CD14-positive monocyte (primary cell): Measurements from ENCODE around the gene PLA2G3. TPM values are rescaled to one million over a fixed set of nuclear protein-coding genes. Genes with fewer than 3 reads are reported as not detected.

Source experiments
- DNase-seq, 3 donors: peaks; one replicate each; pipeline ENCODE4 v3.0.0-alpha.2; 2011 to 2022
- H2AFZ ChIP-seq: 2 replicates; pipeline ENCODE4 v1.6.0; 2012; ENCODE audit warnings: mild to moderate bottlenecking, low read depth, low read length, inconsistent platforms; ENCODE audit not compliant: insufficient read depth, poor library complexity, severe bottlenecking
- H3K27ac ChIP-seq, 2 donors: 1 replicate in 1 of 2; 2 replicates in 1 of 2; pipeline ENCODE4 v1.5.1; 2012 to 2013; ENCODE audit warnings: low read length in 2 of 2, control low read depth in 1 of 2, inconsistent platforms in 1 of 2, low read depth in 1 of 2, mild to moderate bottlenecking in 1 of 2
- H3K27me3 ChIP-seq, 2 donors: one replicate each; pipeline versions ENCODE4 v1.6.0 to v1.6.1; 2011 to 2013; ENCODE audit warnings: low read length in 2 of 2; ENCODE audit not compliant: control insufficient read depth in 2 of 2, insufficient read depth in 2 of 2
- H3K36me3 ChIP-seq, 2 donors: replicated peaks in 1 of 2; 1 replicate in 1 of 2; 2 replicates in 1 of 2; pipeline versions ENCODE4 v1.5.1 to v1.6.1; 2012 to 2013; ENCODE audit warnings: low read length in 2 of 2, control low read depth in 1 of 2, inconsistent platforms in 1 of 2, mild to moderate bottlenecking in 1 of 2; ENCODE audit not compliant: insufficient read depth in 2 of 2, control insufficient read depth in 1 of 2
- H3K4me1 ChIP-seq, 2 donors: 1 replicate in 1 of 2; 2 replicates in 1 of 2; pipeline versions ENCODE4 v1.5.1 to v1.6.1; 2012 to 2013; ENCODE audit warnings: low read length in 2 of 2, control low read depth in 1 of 2, inconsistent platforms in 1 of 2, mild to moderate bottlenecking in 1 of 2, moderate library complexity in 1 of 2; ENCODE audit not compliant: insufficient read depth in 2 of 2, control insufficient read depth in 1 of 2
- H3K4me2 ChIP-seq: replicated peaks from 2 replicates; pipeline ENCODE3; 2012; ENCODE audit warnings: low read length, moderate library complexity, mild to moderate bottlenecking; ENCODE audit not compliant: poor library complexity, severe bottlenecking; ENCODE audit errors: extremely low read depth
- H3K4me3 ChIP-seq, 3 experiments: fragments of 200-600 bp in 1 of 3; sonication (generic) in 1 of 3; replicated peaks in 1 of 3; 1 replicate in 2 of 3; 2 replicates in 1 of 3; pipeline ENCODE4 v1.5.1; 2011 to 2013; ENCODE audit warnings: low read length in 3 of 3, mild to moderate bottlenecking in 3 of 3, control low read depth in 2 of 3, low read depth in 2 of 3, inconsistent platforms in 1 of 3, moderate library complexity in 1 of 3
- H3K79me2 ChIP-seq: 2 replicates; pipeline ENCODE4 v1.6.0; 2012; ENCODE audit warnings: mild to moderate bottlenecking, control low read depth, inconsistent platforms, low read length, moderate library complexity; ENCODE audit not compliant: insufficient read depth
- H3K9ac ChIP-seq: 2 replicates; pipeline ENCODE4 v1.6.0; 2017; ENCODE audit warnings: low read length, mild to moderate bottlenecking; ENCODE audit not compliant: insufficient read depth, poor library complexity, severe bottlenecking
- H3K9me3 ChIP-seq, 2 donors: replicated peaks in 1 of 2; 1 replicate in 1 of 2; 2 replicates in 1 of 2; pipeline versions ENCODE4 v1.5.1 to v1.6.1; 2012 to 2013; ENCODE audit warnings: low read length in 2 of 2, control low read depth in 1 of 2; ENCODE audit not compliant: control insufficient read depth in 1 of 2, insufficient read depth in 1 of 2
- H4K20me1 ChIP-seq: 2 replicates; pipeline ENCODE4 v1.6.0; 2012; ENCODE audit warnings: mild to moderate bottlenecking, low read length, control low read depth, moderate library complexity; ENCODE audit not compliant: insufficient read depth
- H3K27ac Mint-ChIP-seq, 7 donors: one replicate each; pipeline ENCODE4 v1.8.0; 2020; ENCODE audit warnings: mild to moderate bottlenecking in 7 of 7, mixed read lengths in 7 of 7, moderate library complexity in 6 of 7, inconsistent platforms in 2 of 7
- H3K27me3 Mint-ChIP-seq, 3 donors: one replicate each; pipeline ENCODE4 v1.8.0; 2021 to 2022; ENCODE audit warnings: low read depth in 3 of 3, mild to moderate bottlenecking in 3 of 3, mixed read lengths in 3 of 3, moderate library complexity in 3 of 3, inconsistent platforms in 1 of 3
- H3K36me3 Mint-ChIP-seq, 2 donors: one replicate each; pipeline ENCODE4 v1.8.0; 2020; ENCODE audit warnings: mixed read lengths in 2 of 2, inconsistent platforms in 1 of 2, mild to moderate bottlenecking in 1 of 2
- H3K4me1 Mint-ChIP-seq: one replicate; pipeline ENCODE4 v1.8.0; 2020; ENCODE audit warnings: mild to moderate bottlenecking, mixed read lengths
- H3K4me3 Mint-ChIP-seq, 2 donors: one replicate each; pipeline ENCODE4 v1.8.0; 2020; ENCODE audit warnings: mild to moderate bottlenecking in 2 of 2, mixed read lengths in 2 of 2, moderate library complexity in 1 of 2
- H3K9me3 Mint-ChIP-seq, 7 donors: one replicate each; pipeline ENCODE4 v1.8.0; 2020 to 2022; ENCODE audit warnings: mixed read lengths in 7 of 7, mild to moderate bottlenecking in 6 of 7, moderate library complexity in 6 of 7, inconsistent platforms in 2 of 7
- WGBS: methylation state at CpG from one replicate; pipeline ENCODE4 v1.1.5; 2013; ENCODE audit warnings: missing lambda C conversion rate; ENCODE audit not compliant: insufficient coverage; 5-methylcytosine and 5-hydroxymethylcytosine counted together
- intact Hi-C, 2 donors: fragments of 100-400 bp; cut with micrococcal nuclease; formaldehyde crosslinking; loops; one replicate each; pipeline versions ENCODE4 v1.15.0 to v1.15.1; 2023
- polyA plus RNA-seq, 3 donors: library from polyadenylated mRNA; depleted of rRNA in 1 of 3; unstranded in 2 of 3; stranded (reverse) in 1 of 3; fragments of 300-500 nt in 2 of 3; fragments of >200 nt in 1 of 3; fragmentation: Illumina TruSeq in 2 of 3; gene quantifications; 1 replicate in 2 of 3; 2 replicates in 1 of 3; pipeline ENCODE4 v1.2.3, GENCODE V29; 2012 to 2021
- TF ChIP-seq, protein P1 (sequence below): fragments of 200-600 bp; IDR thresholded peaks from one replicate; pipeline ENCODE4 v1.8.0; 2022; ENCODE audit warnings: antibody characterized with exemption, mild to moderate bottlenecking

PLA2G3 gene
- polyA plus RNA-seq, 3 donors: not detected

DNA sequence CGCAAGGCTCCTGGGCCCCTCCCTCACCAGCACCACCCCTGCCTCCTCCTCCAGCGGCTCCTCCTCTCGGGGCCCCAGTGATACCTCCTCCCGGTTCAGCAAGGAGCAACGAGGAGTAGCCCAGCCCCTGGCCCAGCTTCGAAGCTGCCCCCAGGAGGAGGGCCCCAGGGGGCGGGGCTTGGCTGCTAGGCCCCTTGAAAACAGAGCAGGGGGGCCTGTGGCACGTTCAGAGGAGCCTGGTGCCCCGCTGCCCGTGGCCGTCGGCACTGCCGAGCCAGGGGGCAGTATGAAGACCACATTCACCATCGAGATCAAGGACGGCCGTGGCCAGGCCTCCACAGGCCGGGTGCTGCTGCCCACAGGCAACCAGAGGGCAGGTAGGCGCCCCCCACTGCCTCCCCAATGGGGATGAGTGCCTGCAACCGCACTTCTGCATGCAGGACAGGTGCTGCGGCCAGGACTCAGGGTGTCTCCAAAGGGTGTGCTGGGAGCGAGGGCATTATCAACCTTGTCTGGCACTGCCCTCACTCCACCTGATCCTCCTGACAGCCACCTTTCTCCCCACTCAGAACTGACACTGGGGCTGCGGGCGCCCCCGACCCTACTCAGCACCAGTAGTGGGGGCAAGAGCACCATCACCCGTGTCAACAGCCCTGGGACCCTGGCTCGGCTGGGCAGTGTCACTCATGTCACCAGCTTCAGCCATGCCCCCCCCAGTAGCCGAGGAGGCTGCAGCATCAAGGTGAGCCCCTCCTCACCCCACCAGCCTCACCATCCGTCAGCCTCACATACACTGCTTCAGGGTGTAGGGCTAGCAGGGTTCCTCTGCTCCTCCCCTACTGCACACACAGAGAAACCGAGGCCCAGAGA is 49.0 kb downstream of the PLA2G3 start:
- Mint-ChIP-seq H3K9me3 (no peaks in the 10 kb centered on the region), H3K27ac (no peak overlapping the region), H3K4me1 (no peaks in the 10 kb centered on the region), H3K27me3 (peaks cover 0 to 2% (median under 1%) of the 10 kb centered on the region in 3 donors), H3K36me3 (peaks cover 23 to 49% of the 10 kb centered on the region in 2 donors), H3K4me3 (no peak overlapping the region)
- no peak for DNase-seq
- Histone ChIP-seq H3K4me2 (no peak overlapping the region), H3K27ac (no peak overlapping the region), H3K9me3 (no peaks in the 10 kb centered on the region), H2AFZ (no peak overlapping the region), H3K4me3 (no peak overlapping the region), H3K27me3 (no peaks in the 10 kb centered on the region), H3K79me2 (no peaks in the 10 kb centered on the region), H3K9ac (no peak overlapping the region), H3K36me3 (peaks cover 22 to 48% of the 10 kb centered on the region in 2 donors), H3K4me1 (no peaks in the 10 kb centered on the region), H4K20me1 (no peaks in the 10 kb centered on the region)
- 95% methylated on average over 26 of the region's 29 CpGs for WGBS
- TF ChIP-seq, protein P1, sequence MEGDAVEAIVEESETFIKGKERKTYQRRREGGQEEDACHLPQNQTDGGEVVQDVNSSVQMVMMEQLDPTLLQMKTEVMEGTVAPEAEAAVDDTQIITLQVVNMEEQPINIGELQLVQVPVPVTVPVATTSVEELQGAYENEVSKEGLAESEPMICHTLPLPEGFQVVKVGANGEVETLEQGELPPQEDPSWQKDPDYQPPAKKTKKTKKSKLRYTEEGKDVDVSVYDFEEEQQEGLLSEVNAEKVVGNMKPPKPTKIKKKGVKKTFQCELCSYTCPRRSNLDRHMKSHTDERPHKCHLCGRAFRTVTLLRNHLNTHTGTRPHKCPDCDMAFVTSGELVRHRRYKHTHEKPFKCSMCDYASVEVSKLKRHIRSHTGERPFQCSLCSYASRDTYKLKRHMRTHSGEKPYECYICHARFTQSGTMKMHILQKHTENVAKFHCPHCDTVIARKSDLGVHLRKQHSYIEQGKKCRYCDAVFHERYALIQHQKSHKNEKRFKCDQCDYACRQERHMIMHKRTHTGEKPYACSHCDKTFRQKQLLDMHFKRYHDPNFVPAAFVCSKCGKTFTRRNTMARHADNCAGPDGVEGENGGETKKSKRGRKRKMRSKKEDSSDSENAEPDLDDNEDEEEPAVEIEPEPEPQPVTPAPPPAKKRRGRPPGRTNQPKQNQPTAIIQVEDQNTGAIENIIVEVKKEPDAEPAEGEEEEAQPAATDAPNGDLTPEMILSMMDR: no peak
- intact Hi-C loops: no loop called here

DNA sequence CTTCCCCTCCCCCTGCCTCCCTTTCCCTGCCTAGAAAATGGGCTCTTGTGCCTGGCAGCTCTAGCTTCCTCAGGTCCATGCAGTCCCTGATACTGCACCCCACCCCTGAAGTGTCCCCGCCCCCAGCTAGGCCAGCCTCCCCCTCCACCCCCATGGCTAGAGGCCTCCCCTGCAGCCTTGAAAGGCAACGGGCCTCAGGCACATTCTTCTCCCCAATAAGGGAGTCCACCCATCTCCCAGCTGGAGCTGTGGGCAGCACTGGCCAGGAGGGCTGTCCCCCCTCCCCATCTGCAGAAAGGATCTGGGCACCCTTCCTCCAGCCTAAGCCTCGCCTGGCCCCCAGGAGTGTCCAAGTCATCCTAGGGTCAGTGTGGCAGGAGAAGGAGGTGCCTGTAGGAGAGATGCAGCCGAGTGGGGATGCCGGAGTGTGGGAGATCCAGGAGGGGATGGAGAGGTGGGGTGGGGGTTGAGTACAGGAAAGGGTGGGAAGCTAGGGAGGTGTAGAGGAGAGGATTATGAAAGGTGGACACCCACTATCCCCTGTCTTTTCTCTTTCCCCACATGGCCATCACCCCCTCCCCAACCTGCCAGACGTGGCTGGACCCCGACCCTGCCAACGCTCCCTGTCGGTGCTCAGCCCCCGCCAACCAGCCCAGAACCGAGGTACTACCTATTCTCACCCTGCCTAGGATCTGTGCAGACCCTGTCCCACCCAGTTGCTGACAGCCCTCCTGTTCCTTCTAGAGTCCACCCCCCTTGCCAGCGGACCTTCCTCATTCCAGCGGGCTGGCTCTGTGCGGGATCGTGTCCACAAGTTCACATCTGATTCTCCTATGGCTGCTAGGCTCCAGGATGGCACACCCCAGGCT is 49.9 kb downstream of the PLA2G3 start:
- H3K27ac ChIP-seq: no peak overlapping the region
- no peak overlapping the region for H2AFZ ChIP-seq
- no peaks in the 10 kb centered on the region for H3K9me3 Mint-ChIP-seq
- peaks cover 14 to 42% of the 10 kb centered on the region in 2 donors for H3K36me3 Mint-ChIP-seq
- intact Hi-C loops: no loop called here
- H3K27me3 Mint-ChIP-seq: peaks cover 0 to 2% (median 0%) of the 10 kb centered on the region in 3 donors
- no peak overlapping the region for H3K9ac ChIP-seq
- H3K4me3 Mint-ChIP-seq: no peak overlapping the region
- DNase-seq: peak in 1 of 3 donors; percentile 2
- TF ChIP-seq, protein P1: no peak
- no peaks in the 10 kb centered on the region for H4K20me1 ChIP-seq
- peaks cover 4 to 8% of the 10 kb centered on the region in 2 donors for H3K4me1 ChIP-seq
- WGBS: 98% methylated on average over 9 of the region's 15 CpGs
- no peaks in the 10 kb centered on the region for H3K27me3 ChIP-seq
- H3K4me3 ChIP-seq: no peak overlapping the region
- H3K9me3 ChIP-seq: no peaks in the 10 kb centered on the region
- no peak overlapping the region for H3K27ac Mint-ChIP-seq
- no peak overlapping the region for H3K4me2 ChIP-seq
- no peaks in the 10 kb centered on the region for H3K79me2 ChIP-seq
- peaks cover 19 to 39% of the 10 kb centered on the region in 2 donors for H3K36me3 ChIP-seq
- H3K4me1 Mint-ChIP-seq: peaks cover 3% of the 10 kb centered on the region
